Inflammatory macrophage (primary cell): Measurements from ENCODE around the gene CCNC.
A peak's percentile ranks its signal among the peaks of the same experiment; 100 is the strongest.
"Not testable (repeated sequence)": the region's sequence is repeated elsewhere in the genome, so short reads cannot be mapped to it uniquely, and the experiment has no call there.

Source experiments
- DNase-seq, 2 donors: peaks; one replicate each; pipeline ENCODE4 v3.0.0-alpha.2; 2020 to 2022

Gene CCNC

GRCh38 chr6:99602520-99603420, 34.3 kb upstream of the CCNC start:
- DNase-seq, result peak in 1 of 2 donors; percentile 6

- not testable (repeated sequence) for DNase-seq
Observed at GRCh38 chr6:99594696-99595095, 26.2 kb upstream of the CCNC start.

GRCh38 chr6:99592900-99593299, 24.4 kb upstream of the CCNC start:
- DNase-seq, result peak; percentile 75 to 98

- DNase-seq, result no peak
Observed at GRCh38 chr6:99591673-99592364, 23.4 kb upstream of the CCNC start.

- DNase-seq, result peak; percentile 38 to 54
Observed at GRCh38 chr6:99590728-99591672, 22.5 kb upstream of the CCNC start.

- DNase-seq, result no peak
Observed at GRCh38 chr6:99589907-99590493, 21.5 kb upstream of the CCNC start.

- peak in 1 of 2 donors; percentile 4 for DNase-seq
Observed at GRCh38 chr6:99589290-99589672, 20.8 kb upstream of the CCNC start.

GRCh38 chr6:99588618-99589289, 20.3 kb upstream of the CCNC start:
- peak; percentile 80 to 81 for DNase-seq

GRCh38 chr6:99587792-99588191, 19.3 kb upstream of the CCNC start:
- no peak for DNase-seq

GRCh38 chr6:99579781-99580180, 11.3 kb upstream of the CCNC start:
- DNase-seq, result no peak

- DNase-seq, result no peak
Observed at GRCh38 chr6:99575544-99576227, 7.2 kb upstream of the CCNC start.

GRCh38 chr6:99573980-99574617, 5.6 kb upstream of the CCNC start:
- DNase-seq, result no peak

GRCh38 chr6:99563056-99563723, 5.3 kb downstream of the CCNC start:
- DNase-seq, result no peak

- no peak for DNase-seq
Observed at GRCh38 chr6:99560668-99561067, 7.8 kb downstream of the CCNC start.

- peak; percentile 10 to 44 for DNase-seq
Observed at GRCh38 chr6:99559057-99559456, 9.4 kb downstream of the CCNC start.

GRCh38 chr6:99553888-99554287, 14.6 kb downstream of the CCNC start:
- DNase-seq, result no peak

GRCh38 chr6:99550046-99550748, 18.3 kb downstream of the CCNC start:
- DNase-seq, result peak in 1 of 2 donors; percentile 18

- DNase-seq, result no peak
Observed at GRCh38 chr6:99548706-99549105, 19.8 kb downstream of the CCNC start.

- no peak for DNase-seq
Observed at GRCh38 chr6:99547526-99547925, 20.9 kb downstream of the CCNC start.
